NCI-H446 (cell line): Measurements from ENCODE around the gene ANO5.
A peak's percentile ranks its signal among the peaks of the same experiment; 100 is the strongest.
"Not testable (repeated sequence)": the region's sequence is repeated elsewhere in the genome, so short reads cannot be mapped to it uniquely, and the experiment has no call there.

ENCODE experiments used
- DNase-seq, 2 experiments: peaks; one replicate each; lab custom pipeline; 2025; lab: John Stamatoyannopoulos, UW

Gene ANO5

GRCh38 chr11:22203281-22203680, 10.4 kb downstream of the ANO5 start:
- no peak for DNase-seq

- DNase-seq = no peak
Observed at GRCh38 chr11:22207162-22207561, 14.3 kb downstream of the ANO5 start.

- DNase-seq = no peak
Observed at GRCh38 chr11:22208151-22208858, 15.4 kb downstream of the ANO5 start.

GRCh38 chr11:22216940-22217339, 24.1 kb downstream of the ANO5 start:
- DNase-seq = no peak

- DNase-seq = no peak
Observed at GRCh38 chr11:22221143-22221542, 28.3 kb downstream of the ANO5 start.

- no peak for DNase-seq
Observed at GRCh38 chr11:22225190-22225589, 32.3 kb downstream of the ANO5 start.

- DNase-seq = no peak
Observed at GRCh38 chr11:22234743-22235142, 41.9 kb downstream of the ANO5 start.

- DNase-seq = peak; percentile 21 to 77
Observed at GRCh38 chr11:22244986-22245592, 52.2 kb downstream of the ANO5 start.

GRCh38 chr11:22246992-22247391, 54.1 kb downstream of the ANO5 start:
- DNase-seq = no peak

GRCh38 chr11:22249871-22250270, 57.0 kb downstream of the ANO5 start:
- no peak for DNase-seq

- DNase-seq = no peak
Observed at GRCh38 chr11:22256876-22257275, 64.0 kb downstream of the ANO5 start.

GRCh38 chr11:22263613-22264012, 70.7 kb downstream of the ANO5 start:
- DNase-seq = no peak

GRCh38 chr11:22268983-22269624, 76.2 kb downstream of the ANO5 start:
- not testable (repeated sequence) for DNase-seq

- no peak for DNase-seq
Observed at GRCh38 chr11:22273781-22274180, 80.9 kb downstream of the ANO5 start.

- DNase-seq = no peak
Observed at GRCh38 chr11:22275600-22275999, 82.7 kb downstream of the ANO5 start.

- DNase-seq = no peak
Observed at GRCh38 chr11:22276535-22276934, 83.7 kb downstream of the ANO5 start.

GRCh38 chr11:22284991-22285390, 92.1 kb downstream of the ANO5 start:
- not testable (repeated sequence) for DNase-seq

GRCh38 chr11:22302368-22302767, 109.5 kb downstream of the ANO5 start:
- no peak for DNase-seq

GRCh38 chr11:22304337-22304961, 111.6 kb downstream of the ANO5 start:
- peak; percentile 57 to 75 for DNase-seq

GRCh38 chr11:22317656-22318055, 124.8 kb downstream of the ANO5 start:
- DNase-seq = no peak

- no peak for DNase-seq
Observed at GRCh38 chr11:22331771-22332170, 138.9 kb downstream of the ANO5 start.
